GM21515 (cell line): ENCODE results near the gene HIPK3.
"Not testable (repeated sequence)": the region's sequence is repeated elsewhere in the genome, so short reads cannot be mapped to it uniquely, and the experiment has no call there.

ENCODE experiments used
- ATAC-seq: cut with Tn5 transposase; IDR thresholded peaks from one replicate; pipeline ENCODE4 v1.9.1; 2021; ENCODE audit not compliant: unreplicated experiment

Gene HIPK3

GRCh38 chr11:33257160-33257896 is at the start of gene HIPK3:
Gene HIPK3, plus strand, starts transcription at chr11:33257381.
- peak; percentile 72 for ATAC-seq

GRCh38 chr11:33207408-33207985 is 49.7 kb upstream of the HIPK3 start:
- no peak for ATAC-seq

- no peak for ATAC-seq
Measured at GRCh38 chr11:33208150-33208549, 49.0 kb upstream of the HIPK3 start.

- no peak for ATAC-seq
Measured at GRCh38 chr11:33211153-33211552, 46.0 kb upstream of the HIPK3 start.

- ATAC-seq = no peak
Measured at GRCh38 chr11:33211580-33211979, 45.6 kb upstream of the HIPK3 start.

GRCh38 chr11:33214187-33214586 is 43.0 kb upstream of the HIPK3 start:
- no peak for ATAC-seq

GRCh38 chr11:33214767-33215166 is 42.4 kb upstream of the HIPK3 start:
- no peak for ATAC-seq

- ATAC-seq = not testable (repeated sequence)
Measured at GRCh38 chr11:33216676-33217075, 40.5 kb upstream of the HIPK3 start.

GRCh38 chr11:33222052-33222750 is 35.0 kb upstream of the HIPK3 start:
- no peak for ATAC-seq

- no peak for ATAC-seq
Measured at GRCh38 chr11:33225371-33225770, 31.8 kb upstream of the HIPK3 start.

GRCh38 chr11:33227578-33228261 is 29.5 kb upstream of the HIPK3 start:
- no peak for ATAC-seq

- ATAC-seq = no peak
Measured at GRCh38 chr11:33234397-33235190, 22.6 kb upstream of the HIPK3 start.

GRCh38 chr11:33237039-33237597 is 20.1 kb upstream of the HIPK3 start:
- no peak for ATAC-seq

GRCh38 chr11:33242575-33242974 is 14.6 kb upstream of the HIPK3 start:
- ATAC-seq = no peak

- not testable (repeated sequence) for ATAC-seq
Measured at GRCh38 chr11:33243654-33244053, 13.5 kb upstream of the HIPK3 start.

GRCh38 chr11:33248416-33248971 is 8.7 kb upstream of the HIPK3 start:
- ATAC-seq = no peak

GRCh38 chr11:33256031-33256812 is 959 bp upstream of the HIPK3 start:
- no peak for ATAC-seq

- no peak for ATAC-seq
Measured at GRCh38 chr11:33256813-33257159, 395 bp upstream of the HIPK3 start.

GRCh38 chr11:33257897-33258630 is 883 bp downstream of the HIPK3 start:
- peak; percentile 42 for ATAC-seq
